Thyroid gland (tissue), 4 donors: ENCODE results near the gene FXYD5. TPM values are rescaled to one million over a fixed set of nuclear protein-coding genes. Genes with fewer than 3 reads are reported as not detected.

Source experiments
- DNase-seq, 2 donors: peaks; one replicate each; pipeline ENCODE4 v3.0.0-alpha.2; 2019
- H3K27ac ChIP-seq, 3 donors: fragments of 200-600 bp; sonication (generic); 1 replicate in 2 of 3; 2 replicates in 1 of 3; pipeline ENCODE4 v1.5.1; 2016 to 2019; ENCODE audit warnings: mild to moderate bottlenecking in 1 of 3, moderate library complexity in 1 of 3
- H3K27me3 ChIP-seq: fragments of 200-600 bp; sonication (generic); one replicate; pipeline ENCODE4 v1.5.1; 2019
- H3K36me3 ChIP-seq, 2 donors: fragments of 200-600 bp; sonication (generic); one replicate each; pipeline ENCODE4 v1.5.1; 2016 to 2019
- H3K4me1 ChIP-seq, 2 donors: fragments of 200-600 bp; sonication (generic); one replicate each; pipeline ENCODE4 v1.5.1; 2017 to 2019
- H3K4me3 ChIP-seq, 3 donors: fragments of 200-600 bp; sonication (generic); replicated peaks in 1 of 3; 1 replicate in 2 of 3; 2 replicates in 1 of 3; pipeline ENCODE4 v1.5.1; 2016; ENCODE audit warnings: mild to moderate bottlenecking in 1 of 3
- H3K9me3 ChIP-seq: fragments of 200-600 bp; sonication (generic); one replicate; pipeline ENCODE4 v1.5.1; 2017
- POLR2A ChIP-seq, 2 donors: fragments of 450-650 bp; IDR thresholded peaks; one replicate each; pipeline ENCODE4 v1.6.1; 2017; ENCODE audit warnings: antibody characterized with exemption in 2 of 2, mild to moderate bottlenecking in 2 of 2, moderate library complexity in 1 of 2
- WGBS, 2 donors: methylation state at CpG; one replicate each; pipeline ENCODE4 v1.1.5; 2017; 5-methylcytosine and 5-hydroxymethylcytosine counted together
- intact Hi-C: fragments of 100-400 bp; cut with DNase I; formaldehyde crosslinking; loops from one replicate; pipeline ENCODE4 v1.15.1; 2023
- small RNA-seq: library from RNA; depleted of rRNA; stranded (forward); fragments of <200 nt; gene quantifications from one replicate; pipeline ENCODE3, GENCODE V24; 2016
- total RNA-seq, 4 donors: library from RNA; depleted of rRNA; stranded (reverse); fragments of >200 nt; gene quantifications; one replicate each; pipeline ENCODE4 v1.2.3, GENCODE V29; 2016
- TF ChIP-seq, protein P1 (sequence below), 6 experiments: fragments of 200-600 bp in 3 of 6; fragments of 450-650 bp in 3 of 6; sonication (generic) in 3 of 6; IDR thresholded peaks; one replicate each; pipeline ENCODE4 v1.5.1; 2016 to 2019; ENCODE audit warnings: antibody characterized with exemption in 6 of 6, mild to moderate bottlenecking in 2 of 6, inconsistent platforms in 1 of 6, moderate library complexity in 1 of 6

Gene FXYD5
- total RNA-seq, 4 donors from 2014 or later = 9.3 to 52.4 (median 19.6) TPM

GRCh38 chr19:35217649-35217990 lies 63.1 kb downstream of the FXYD5 start:
- no peaks in the 10 kb centered on the region for H3K27me3 ChIP-seq
- H3K9me3 ChIP-seq = no peaks in the 10 kb centered on the region
- no peak for TF ChIP-seq POLR2A (IDR thresholded peaks at IDR 0.05)
- TF ChIP-seq, protein P1, sequence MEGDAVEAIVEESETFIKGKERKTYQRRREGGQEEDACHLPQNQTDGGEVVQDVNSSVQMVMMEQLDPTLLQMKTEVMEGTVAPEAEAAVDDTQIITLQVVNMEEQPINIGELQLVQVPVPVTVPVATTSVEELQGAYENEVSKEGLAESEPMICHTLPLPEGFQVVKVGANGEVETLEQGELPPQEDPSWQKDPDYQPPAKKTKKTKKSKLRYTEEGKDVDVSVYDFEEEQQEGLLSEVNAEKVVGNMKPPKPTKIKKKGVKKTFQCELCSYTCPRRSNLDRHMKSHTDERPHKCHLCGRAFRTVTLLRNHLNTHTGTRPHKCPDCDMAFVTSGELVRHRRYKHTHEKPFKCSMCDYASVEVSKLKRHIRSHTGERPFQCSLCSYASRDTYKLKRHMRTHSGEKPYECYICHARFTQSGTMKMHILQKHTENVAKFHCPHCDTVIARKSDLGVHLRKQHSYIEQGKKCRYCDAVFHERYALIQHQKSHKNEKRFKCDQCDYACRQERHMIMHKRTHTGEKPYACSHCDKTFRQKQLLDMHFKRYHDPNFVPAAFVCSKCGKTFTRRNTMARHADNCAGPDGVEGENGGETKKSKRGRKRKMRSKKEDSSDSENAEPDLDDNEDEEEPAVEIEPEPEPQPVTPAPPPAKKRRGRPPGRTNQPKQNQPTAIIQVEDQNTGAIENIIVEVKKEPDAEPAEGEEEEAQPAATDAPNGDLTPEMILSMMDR (IDR thresholded peaks at IDR 0.05) = no peak
- no peaks in the 10 kb centered on the region for H3K4me1 ChIP-seq
- no peak for DNase-seq
- no peak overlapping the region for H3K27ac ChIP-seq
- H3K36me3 ChIP-seq = no peaks in the 10 kb centered on the region
- intact Hi-C loops = no loop called here
- H3K4me3 ChIP-seq = no peak overlapping the region

DNA sequence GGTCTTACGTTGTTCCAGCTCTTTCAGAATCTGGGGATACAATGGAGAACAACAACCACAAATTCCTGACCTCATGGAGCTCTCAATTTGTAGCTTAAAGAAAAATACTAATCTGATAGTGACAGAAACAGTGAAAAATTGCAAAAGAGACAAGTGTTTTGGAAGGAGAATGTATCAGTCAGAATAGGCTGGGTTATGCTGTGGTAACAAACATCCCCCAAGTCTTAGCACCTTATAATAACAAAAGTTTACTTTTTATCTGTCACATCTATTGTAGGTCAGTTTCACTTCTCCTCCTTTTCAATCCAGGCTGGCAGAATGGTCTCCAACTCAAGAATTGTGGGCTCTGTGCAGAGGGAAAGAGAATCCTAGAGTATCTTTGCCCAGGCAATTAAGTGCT lies 64.5 kb downstream of the FXYD5 start:
- Histone ChIP-seq H3K36me3 (no peaks in the 10 kb centered on the region), H3K9me3 (no peaks in the 10 kb centered on the region), H3K27ac (no peak overlapping the region), H3K4me3 (no peak overlapping the region), H3K27me3 (no peaks in the 10 kb centered on the region), H3K4me1 (no peaks in the 10 kb centered on the region)
- TF ChIP-seq, protein P1 (IDR thresholded peaks at IDR 0.05) = no peak
- no peak for TF ChIP-seq POLR2A (IDR thresholded peaks at IDR 0.05)
- no peak for DNase-seq
- intact Hi-C loops = no loop called here
- WGBS, 2 donors = 82 to 97% methylated on average over 1 of the region's 1 CpG

Small RNA genes lying within 50 kb of the gene (small RNA-seq; reads per million reads assigned to genes)
- not detected for gene AC020907.2

Other genes starting within 250 kb of the FXYD5 start
- 1 to 10 TPM; 2.4 to 5.6 (median 3.1) TPM for gene ZNF30, start 227.8 kb upstream of the FXYD5 start, total RNA-seq
- 10 to 100 TPM in 1 of 4 donors, 1 to 10 TPM in 3; 7.5 to 13.2 (median 9.3) TPM for gene ZNF792, start 190.5 kb upstream of the FXYD5 start, total RNA-seq
- gene GRAMD1A, start 154.4 kb upstream of the FXYD5 start, total RNA-seq = 10 to 100 TPM; 33.4 to 57.5 (median 47.0) TPM
- gene SCN1B, start 124.3 kb upstream of the FXYD5 start, total RNA-seq = 10 to 100 TPM in 2 of 4 donors, 1 to 10 TPM in 2; 5.7 to 19.6 (median 10.1) TPM
- 10 to 100 TPM; 16.3 to 19.3 (median 17.9) TPM for gene HPN, start 113.0 kb upstream of the FXYD5 start, total RNA-seq
- gene FXYD3, start 38.9 kb upstream of the FXYD5 start, total RNA-seq = 1 to 10 TPM in 1 of 4 donors, not detected in 3; 1.1 TPM
- gene LGI4, start 19.7 kb upstream of the FXYD5 start, total RNA-seq = 10 to 100 TPM in 1 of 4 donors, 1 to 10 TPM in 3; 3.2 to 10.9 (median 6.9) TPM
- gene FXYD1, start 15.9 kb upstream of the FXYD5 start, total RNA-seq = 10 to 100 TPM in 2 of 4 donors, 1 to 10 TPM in 2; 1.1 to 26.3 (median 8.8) TPM
- gene FXYD7, start 11.5 kb upstream of the FXYD5 start, total RNA-seq = 1 to 10 TPM in 1 of 4 donors, not detected in 3; 1.6 TPM
- under 1 TPM in 1 of 4 donors, not detected in 3; 0.67 TPM for gene FAM187B, start 74.0 kb downstream of the FXYD5 start, total RNA-seq
- 10 to 100 TPM; 36.5 to 85.3 (median 61.8) TPM for gene LSR, start 94.3 kb downstream of the FXYD5 start, total RNA-seq
- gene USF2, start 114.2 kb downstream of the FXYD5 start, total RNA-seq = 100 to 1,000 TPM in 3 of 4 donors, 10 to 100 TPM in 1; 98.9 to 133 (median 126) TPM
- gene HAMP, start 127.8 kb downstream of the FXYD5 start, total RNA-seq = not detected
- 10 to 100 TPM in 1 of 4 donors, 1 to 10 TPM in 2, not detected in 1; 1.7 to 19.2 (median 2.7) TPM for gene MAG, start 137.4 kb downstream of the FXYD5 start, total RNA-seq
- 10 to 100 TPM in 1 of 4 donors, 1 to 10 TPM in 2, under 1 TPM in 1; 0.68 to 18.4 (median 2.0) TPM for gene CD22, start 174.5 kb downstream of the FXYD5 start, total RNA-seq
- not detected for gene FFAR1, start 193.2 kb downstream of the FXYD5 start, total RNA-seq
- under 1 TPM in 1 of 4 donors, not detected in 3; 0.45 TPM for gene FFAR3, start 203.7 kb downstream of the FXYD5 start, total RNA-seq
- gene GPR42, start 216.3 kb downstream of the FXYD5 start, total RNA-seq = under 1 TPM in 1 of 4 donors, not detected in 3; 0.27 TPM